Type B pancreatic cell (in vitro differentiated cells): Measurements from ENCODE around the gene SNAP29. TPM values are rescaled to one million over a fixed set of nuclear protein-coding genes. Genes with fewer than 3 reads are reported as not detected.

Experiments
- DNase-seq: peaks from one replicate; pipeline ENCODE4 v3.0.0; 2021; ENCODE audit warnings: mixed read lengths; ENCODE audit not compliant: unreplicated experiment; ENCODE audit errors: extremely low spot score
- H3K27ac Mint-ChIP-seq: 2 replicates; pipeline ENCODE4 v1.8.0; 2021; ENCODE audit warnings: mild to moderate bottlenecking, mixed read lengths
- H3K27me3 Mint-ChIP-seq: 2 replicates; pipeline ENCODE4 v1.8.0; 2021; ENCODE audit warnings: mixed read lengths
- H3K36me3 Mint-ChIP-seq: 2 replicates; pipeline ENCODE4 v1.8.0; 2021; ENCODE audit warnings: mixed read lengths
- H3K4me1 Mint-ChIP-seq: one replicate; pipeline ENCODE4 v1.8.0; 2021; ENCODE audit warnings: mixed read lengths; ENCODE audit not compliant: unreplicated experiment
- H3K4me3 Mint-ChIP-seq: 2 replicates; pipeline ENCODE4 v1.8.0; 2021; ENCODE audit warnings: mild to moderate bottlenecking, mixed read lengths
- H3K9me3 Mint-ChIP-seq: 2 replicates; pipeline ENCODE4 v1.8.0; 2021; ENCODE audit warnings: mixed read lengths
- CTCF ChIP-seq: fragments of 200-600 bp; sonication (generic); conservative IDR thresholded peaks from 2 replicates; pipeline ENCODE4 v1.5.0; 2021; ENCODE audit warnings: antibody characterized with exemption, mild to moderate bottlenecking
- total RNA-seq: library from RNA; stranded (reverse); gene quantifications from 2 replicates; pipeline ENCODE4 v1.2.1, GENCODE V29; 2021; ENCODE audit warnings: low replicate concordance

Gene SNAP29
- total RNA-seq, 1 donor from 2014 or later: 20.4 TPM

GRCh38 chr22:20862540-20862939 lies 3.7 kb downstream of the SNAP29 start:
- DNase-seq: no peak
- Mint-ChIP-seq H3K27ac (no peak overlapping the region), H3K4me3 (no peak overlapping the region), H3K27me3 (no peaks in the 10 kb centered on the region), H3K36me3 (peaks cover 10% of the 10 kb centered on the region), H3K4me1 (peaks cover 27% of the 10 kb centered on the region), H3K9me3 (no peaks in the 10 kb centered on the region)
- no peak for TF ChIP-seq CTCF

- TF ChIP-seq CTCF: no peak
- no peaks in the 10 kb centered on the region for H3K9me3 Mint-ChIP-seq
- peaks cover 30% of the 10 kb centered on the region for H3K4me1 Mint-ChIP-seq
- peaks cover 10% of the 10 kb centered on the region for H3K36me3 Mint-ChIP-seq
- no peak overlapping the region for H3K27ac Mint-ChIP-seq
- H3K27me3 Mint-ChIP-seq: no peaks in the 10 kb centered on the region
- DNase-seq: no peak
- no peak overlapping the region for H3K4me3 Mint-ChIP-seq
These were observed 4.6 kb downstream of the SNAP29 start for GRCh38 chr22:20863366-20863765.

- TF ChIP-seq CTCF: no peak
- peaks cover 14% of the 10 kb centered on the region for H3K36me3 Mint-ChIP-seq
- H3K27me3 Mint-ChIP-seq: no peaks in the 10 kb centered on the region
- H3K9me3 Mint-ChIP-seq: no peaks in the 10 kb centered on the region
- H3K27ac Mint-ChIP-seq: peak overlapping the region; percentile 45
- H3K4me3 Mint-ChIP-seq: no peak overlapping the region
- DNase-seq: no peak
- H3K4me1 Mint-ChIP-seq: peaks cover 34% of the 10 kb centered on the region
These were observed 5.5 kb downstream of the SNAP29 start for GRCh38 chr22:20864186-20864908.

GRCh38 chr22:20865331-20865730 lies 6.5 kb downstream of the SNAP29 start:
- peaks cover 14% of the 10 kb centered on the region for H3K36me3 Mint-ChIP-seq
- H3K27me3 Mint-ChIP-seq: no peaks in the 10 kb centered on the region
- no peak for DNase-seq
- no peaks in the 10 kb centered on the region for H3K9me3 Mint-ChIP-seq
- H3K27ac Mint-ChIP-seq: no peak overlapping the region
- H3K4me1 Mint-ChIP-seq: peaks cover 27% of the 10 kb centered on the region
- H3K4me3 Mint-ChIP-seq: no peak overlapping the region
- no peak for TF ChIP-seq CTCF

- no peak for TF ChIP-seq CTCF
- DNase-seq: no peak
- H3K4me1 Mint-ChIP-seq: peaks cover 27% of the 10 kb centered on the region
- no peaks in the 10 kb centered on the region for H3K9me3 Mint-ChIP-seq
- peaks cover 14% of the 10 kb centered on the region for H3K36me3 Mint-ChIP-seq
- no peaks in the 10 kb centered on the region for H3K27me3 Mint-ChIP-seq
- H3K27ac Mint-ChIP-seq: no peak overlapping the region
- no peak overlapping the region for H3K4me3 Mint-ChIP-seq
These were observed 7.2 kb downstream of the SNAP29 start for GRCh38 chr22:20865875-20866445.
